HepG2 (cell line): ENCODE measurements around the gene GLS2. TPM values are rescaled to one million over a fixed set of nuclear protein-coding genes. Genes with fewer than 3 reads are reported as not detected.
A peak's percentile ranks its signal among the peaks of the same experiment; 100 is the strongest.

Source experiments
- ARID5B ChIP-seq: IDR thresholded peaks from 2 replicates; pipeline ENCODE4 v1.4.0; 2020; ENCODE audit warnings: mild to moderate bottlenecking, missing genetic modification reagents
- KLF6 ChIP-seq: IDR thresholded peaks from 2 replicates; pipeline ENCODE4 v1.8.0; 2016; ENCODE audit warnings: missing biosample characterization, missing genetic modification reagents
- SNAPC4 ChIP-seq: sonication (generic); formaldehyde crosslinking; IDR thresholded peaks from 2 replicates; pipeline ENCODE4 v1.4.0; 2020; ENCODE audit warnings: mild to moderate bottlenecking, missing genetic modification reagents
- TSC22D2 ChIP-seq: sonication (generic); formaldehyde crosslinking; IDR thresholded peaks from 2 replicates; pipeline ENCODE4 v1.5.1; 2020; ENCODE audit warnings: missing genetic modification reagents, mild to moderate bottlenecking, borderline replicate concordance
- XBP1 ChIP-seq: sonication (generic); formaldehyde crosslinking; IDR thresholded peaks from 2 replicates; pipeline ENCODE4 v1.5.0; 2020; ENCODE audit warnings: missing genetic modification reagents
- ZNF234 ChIP-seq: sonication (generic); formaldehyde crosslinking; conservative IDR thresholded peaks from 2 replicates; pipeline ENCODE4 v1.5.1; 2020; ENCODE audit warnings: mild to moderate bottlenecking, missing genetic modification reagents
- ZNF496 ChIP-seq: sonication (generic); formaldehyde crosslinking; IDR thresholded peaks from 2 replicates; pipeline ENCODE4 v1.8.1; 2023; ENCODE audit warnings: mild to moderate bottlenecking, moderate library complexity, missing genetic modification reagents; ENCODE audit not compliant: insufficient replicate concordance
- ZNF609 ChIP-seq: sonication (generic); formaldehyde crosslinking; IDR thresholded peaks from 2 replicates; pipeline ENCODE4 v1.4.0; 2020; ENCODE audit warnings: mild to moderate bottlenecking, missing genetic modification reagents, borderline replicate concordance
- ZNF883 ChIP-seq: sonication (generic); formaldehyde crosslinking; IDR thresholded peaks from 2 replicates; pipeline ENCODE4 v1.5.1; 2020; ENCODE audit warnings: mild to moderate bottlenecking, missing genetic modification reagents; ENCODE audit errors: not compliant biosample characterization
- polyA plus RNA-seq, 8 experiments: library from polyadenylated mRNA; depleted of rRNA in 3 of 8; stranded (reverse) in 7 of 8; unstranded in 1 of 8; fragments of >200 nt; fragmentation: Illumina TruSeq in 4 of 8; extraction: Trizol in 4 of 8; gene quantifications; 2 replicates each; pipeline versions ENCODE4 v1.2.1 to v1.2.3, GENCODE V29; 2011 to 2016; ENCODE audit warnings: low read depth in 4 of 8, missing spikeins in 1 of 8, mixed read lengths in 1 of 8; ENCODE audit not compliant: insufficient read depth in 1 of 8
- total RNA-seq, 5 experiments: library from RNA; depleted of rRNA; stranded (reverse); fragments of >200 nt; fragmentation: Illumina TruSeq; extraction: Trizol; gene quantifications; 2 replicates each; pipeline ENCODE4 v1.2.3, GENCODE V29; 2016; ENCODE audit warnings: low read depth in 1 of 5
- TF ChIP-seq, protein P1 (sequence below): sonication (generic); formaldehyde crosslinking; IDR thresholded peaks from 2 replicates; pipeline ENCODE4 v1.8.0; 2023; ENCODE audit warnings: mild to moderate bottlenecking, missing genetic modification reagents
- TF ChIP-seq, protein P2 (sequence below): sonication (generic); formaldehyde crosslinking; IDR thresholded peaks from 2 replicates; pipeline ENCODE4 v1.5.1; 2020; ENCODE audit warnings: missing genetic modification reagents, mild to moderate bottlenecking, borderline replicate concordance

The GLS2 gene
- total and polyA plus RNA-seq, 2 of the 13 experiments (the other 11 are each of a cell fraction or from before 2014, with no cell fraction given): 8.6 to 12.2 TPM

DNA sequence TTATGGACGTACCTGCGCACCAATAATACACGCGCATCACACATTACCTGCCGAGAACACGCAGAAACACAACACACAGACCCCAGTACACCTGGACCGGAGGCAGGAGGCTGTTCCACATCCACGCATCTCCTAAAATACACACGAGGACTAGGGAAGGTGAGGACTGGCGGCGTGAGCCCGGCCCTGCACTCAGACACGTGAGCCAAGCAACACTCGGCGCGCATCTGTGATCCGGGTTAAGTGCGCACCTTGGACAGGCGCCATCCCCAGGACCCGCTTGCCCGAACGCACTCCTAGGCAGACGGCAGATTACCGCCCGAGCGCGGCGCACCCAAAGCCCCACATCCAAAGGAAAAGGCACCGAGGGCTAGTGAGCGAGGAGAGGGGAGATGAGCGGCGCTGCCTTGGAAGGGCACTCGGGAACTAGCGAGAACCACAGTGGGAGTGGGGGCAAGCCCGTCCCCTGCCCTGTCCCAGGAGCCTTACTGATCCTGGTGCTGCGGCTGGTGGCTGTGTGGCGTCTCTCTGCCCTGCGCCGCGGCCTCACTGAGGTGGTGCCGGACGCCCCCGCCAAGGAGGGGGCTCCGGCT, 417 bp downstream of the GLS2 start (continued):
- TF ChIP-seq ZNF609: no peak
- TF ChIP-seq, protein P1, sequence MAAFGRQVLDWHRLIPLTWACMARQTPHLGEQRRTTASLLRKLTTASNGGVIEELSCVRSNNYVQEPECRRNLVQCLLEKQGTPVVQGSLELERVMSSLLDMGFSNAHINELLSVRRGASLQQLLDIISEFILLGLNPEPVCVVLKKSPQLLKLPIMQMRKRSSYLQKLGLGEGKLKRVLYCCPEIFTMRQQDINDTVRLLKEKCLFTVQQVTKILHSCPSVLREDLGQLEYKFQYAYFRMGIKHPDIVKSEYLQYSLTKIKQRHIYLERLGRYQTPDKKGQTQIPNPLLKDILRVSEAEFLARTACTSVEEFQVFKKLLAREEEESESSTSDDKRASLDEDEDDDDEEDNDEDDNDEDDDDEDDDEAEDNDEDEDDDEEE (CRISPR knock-in tag): peak; percentile 79; the same call in 1 of the 2 replicates
- no peak for TF ChIP-seq ZNF234
- TF ChIP-seq XBP1: no peak
- no peak for TF ChIP-seq ARID5B (CRISPR knock-in tag)
- no peak for TF ChIP-seq KLF6 (CRISPR knock-in tag)
- no peak for TF ChIP-seq ZNF496 (CRISPR knock-in tag)
- TF ChIP-seq TSC22D2 (CRISPR knock-in tag): no peak
- TF ChIP-seq ZNF883 (CRISPR knock-in tag): no peak
- TF ChIP-seq SNAPC4 (CRISPR knock-in tag): no peak
- TF ChIP-seq, protein P2, sequence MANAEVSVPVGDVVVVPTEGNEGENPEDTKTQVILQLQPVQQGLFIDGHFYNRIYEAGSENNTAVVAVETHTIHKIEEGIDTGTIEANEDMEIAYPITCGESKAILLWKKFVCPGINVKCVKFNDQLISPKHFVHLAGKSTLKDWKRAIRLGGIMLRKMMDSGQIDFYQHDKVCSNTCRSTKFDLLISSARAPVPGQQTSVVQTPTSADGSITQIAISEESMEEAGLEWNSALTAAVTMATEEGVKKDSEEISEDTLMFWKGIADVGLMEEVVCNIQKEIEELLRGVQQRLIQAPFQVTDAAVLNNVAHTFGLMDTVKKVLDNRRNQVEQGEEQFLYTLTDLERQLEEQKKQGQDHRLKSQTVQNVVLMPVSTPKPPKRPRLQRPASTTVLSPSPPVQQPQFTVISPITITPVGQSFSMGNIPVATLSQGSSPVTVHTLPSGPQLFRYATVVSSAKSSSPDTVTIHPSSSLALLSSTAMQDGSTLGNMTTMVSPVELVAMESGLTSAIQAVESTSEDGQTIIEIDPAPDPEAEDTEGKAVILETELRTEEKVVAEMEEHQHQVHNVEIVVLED (CRISPR knock-in tag): no peak
